H4 (cell line): ENCODE measurements around the gene PPFIBP1. TPM values are rescaled to one million over a fixed set of nuclear protein-coding genes. Genes with fewer than 3 reads are reported as not detected.

Source experiments
- DNase-seq: peaks from one replicate; pipeline ENCODE4 v3.0.0-alpha.2; 2015; ENCODE audit warnings: low spot score
- total RNA-seq: library from RNA; depleted of rRNA; stranded (reverse); fragments of >200 nt; shearing (Covaris generic); gene quantifications from 2 replicates; pipeline ENCODE4 v1.2.3, GENCODE V29; 2014

PPFIBP1 gene
- total RNA-seq, 1 experiment from 2014 or later = 15.4 TPM

DNA sequence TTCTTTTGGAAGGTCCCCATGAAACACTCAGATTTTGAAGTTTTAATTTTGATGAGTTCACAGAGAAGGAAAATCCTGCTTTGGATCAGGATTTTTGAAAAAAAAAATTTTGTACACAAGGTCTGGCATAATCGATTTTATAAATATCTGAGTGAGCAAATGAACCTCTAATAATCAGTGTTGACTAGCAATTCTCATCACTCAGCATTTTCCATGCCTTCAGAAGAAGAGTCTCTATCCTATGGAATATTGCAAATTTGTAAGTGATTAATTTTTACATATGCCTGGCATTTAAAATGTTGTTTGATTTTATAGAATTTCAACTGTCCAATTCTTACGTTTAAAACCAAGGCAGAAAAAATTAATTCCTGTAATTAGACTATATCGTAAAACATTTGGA is 141.7 kb downstream of the PPFIBP1 start:
- no peak for DNase-seq

- no peak for DNase-seq
Observed at GRCh38 chr12:27666510-27666909, 142.5 kb downstream of the PPFIBP1 start.

- peak; percentile 34 for DNase-seq
Observed at GRCh38 chr12:27667540-27667939, 143.5 kb downstream of the PPFIBP1 start.

- no peak for DNase-seq
Observed at GRCh38 chr12:27672051-27672450, 148.0 kb downstream of the PPFIBP1 start.

GRCh38 chr12:27672643-27673042 is 148.6 kb downstream of the PPFIBP1 start:
- no peak for DNase-seq

GRCh38 chr12:27673101-27673718 is 149.2 kb downstream of the PPFIBP1 start:
- no peak for DNase-seq

GRCh38 chr12:27674989-27675388 is 151.0 kb downstream of the PPFIBP1 start:
- DNase-seq = no peak

- no peak for DNase-seq
Observed at GRCh38 chr12:27680619-27681018, 156.6 kb downstream of the PPFIBP1 start.

GRCh38 chr12:27682534-27682933 is 158.5 kb downstream of the PPFIBP1 start:
- DNase-seq = no peak

DNA sequence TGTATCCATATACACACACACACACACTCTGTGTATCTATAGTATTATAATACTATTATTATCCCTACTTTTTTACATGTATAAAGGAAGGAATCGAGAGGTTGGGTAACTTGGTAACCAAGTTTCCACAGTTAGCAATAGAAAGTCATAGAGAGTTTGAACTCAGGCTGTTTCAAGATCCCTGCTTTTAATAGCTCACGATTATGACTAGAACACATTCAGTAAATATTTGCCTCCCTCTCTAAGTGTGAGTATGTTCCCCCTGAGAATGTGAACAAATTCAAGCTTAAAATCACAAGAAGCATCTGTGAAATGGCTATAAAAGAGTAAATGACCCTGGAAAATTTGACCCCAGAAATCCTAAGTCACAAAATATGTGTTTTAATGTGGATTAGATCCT is 161.3 kb downstream of the PPFIBP1 start:
- DNase-seq = no peak

GRCh38 chr12:27686147-27686546 is 162.1 kb downstream of the PPFIBP1 start:
- no peak for DNase-seq

DNA sequence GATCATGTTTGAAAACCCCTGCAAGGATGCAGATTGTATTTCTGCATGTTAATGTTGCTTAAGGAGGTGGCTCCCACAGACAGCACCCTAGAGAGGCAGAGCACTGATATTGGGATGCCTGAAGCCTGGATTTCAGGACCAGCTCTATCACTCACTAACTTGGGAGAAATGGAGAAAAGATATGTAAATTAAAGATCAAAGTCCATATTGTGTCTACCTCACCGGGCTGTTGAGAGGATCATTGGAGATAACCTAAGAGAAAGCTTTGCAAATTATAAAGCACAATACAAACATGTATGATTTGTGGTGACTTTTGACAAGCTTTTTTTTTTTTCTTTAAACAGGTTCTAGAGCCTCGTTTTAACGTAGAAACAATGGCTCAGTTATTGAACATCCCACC is 164.7 kb downstream of the PPFIBP1 start:
- no peak for DNase-seq

DNA sequence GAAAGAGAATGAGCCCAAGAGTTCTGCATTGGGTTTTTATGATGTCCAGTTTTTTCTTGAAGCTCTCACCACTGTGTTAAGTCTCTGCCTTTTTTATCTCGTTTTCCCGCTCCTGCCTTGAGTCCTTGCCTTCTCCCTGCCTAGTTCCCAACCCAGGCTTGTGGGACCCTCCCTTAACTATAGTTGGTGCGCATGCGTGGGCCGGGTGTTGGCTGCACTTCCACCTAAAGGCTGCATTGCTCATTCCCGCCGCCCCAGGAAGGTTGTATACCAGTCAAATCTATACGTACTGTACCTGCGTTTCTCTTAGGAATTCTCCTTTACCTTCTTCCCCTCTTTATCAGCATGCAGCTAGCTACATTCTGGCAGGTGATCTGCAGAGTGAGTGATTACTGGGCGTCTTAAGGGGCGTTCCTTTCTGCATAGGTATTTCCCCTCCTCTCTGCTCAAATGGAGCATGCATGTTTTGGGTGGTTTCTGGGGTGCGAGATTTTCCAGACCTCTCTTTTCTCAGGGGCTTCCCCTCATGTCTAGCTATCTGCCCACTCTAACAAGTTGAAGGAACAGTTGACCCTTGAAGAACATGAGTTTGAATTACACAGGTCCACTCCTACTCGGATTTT is 165.7 kb downstream of the PPFIBP1 start:
- no peak for DNase-seq

DNA sequence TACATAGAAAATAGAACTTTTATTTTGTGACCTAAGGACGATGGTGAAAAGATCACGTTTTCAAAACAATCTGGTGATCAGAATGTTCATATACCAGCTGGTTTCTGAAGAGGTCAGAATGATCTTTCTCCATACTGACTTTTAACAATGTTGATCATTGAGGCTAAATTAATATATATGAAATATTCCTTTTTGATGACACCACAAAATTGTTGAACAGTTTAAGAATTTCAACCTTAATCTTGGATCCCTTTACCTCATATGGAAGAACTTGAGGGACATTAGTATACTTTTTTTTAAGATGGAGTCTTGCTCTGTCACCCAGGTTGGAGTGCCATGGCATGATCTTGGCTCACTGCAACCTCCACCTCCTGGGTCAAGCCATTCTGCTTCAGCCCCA is 169.4 kb downstream of the PPFIBP1 start:
- no peak for DNase-seq

GRCh38 chr12:27695556-27696292 is 171.7 kb downstream of the PPFIBP1 start:
- no peak for DNase-seq

DNA sequence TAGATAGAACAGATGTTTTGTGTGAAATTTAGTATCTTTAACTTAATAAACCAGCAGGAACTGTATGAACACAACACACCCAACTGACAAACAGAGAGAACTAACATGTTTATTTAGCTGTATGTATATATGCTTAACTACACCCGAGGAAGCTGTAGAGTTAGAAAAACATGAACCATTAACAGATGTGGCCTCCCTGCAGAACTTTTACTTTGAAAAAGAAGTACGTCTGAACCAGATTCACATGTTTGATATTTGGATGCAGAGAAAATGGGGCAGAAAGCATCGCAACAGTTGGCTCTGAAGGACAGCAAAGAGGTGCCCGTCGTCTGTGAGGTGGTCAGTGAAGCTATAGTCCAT is 172.3 kb downstream of the PPFIBP1 start, which contains the start of gene REP15:
REP15 (plus strand) TSS at position 155 of the 360 bp plus-strand sequence; CDS start at position 271, 116 bp downstream.
- no peak for DNase-seq

DNA sequence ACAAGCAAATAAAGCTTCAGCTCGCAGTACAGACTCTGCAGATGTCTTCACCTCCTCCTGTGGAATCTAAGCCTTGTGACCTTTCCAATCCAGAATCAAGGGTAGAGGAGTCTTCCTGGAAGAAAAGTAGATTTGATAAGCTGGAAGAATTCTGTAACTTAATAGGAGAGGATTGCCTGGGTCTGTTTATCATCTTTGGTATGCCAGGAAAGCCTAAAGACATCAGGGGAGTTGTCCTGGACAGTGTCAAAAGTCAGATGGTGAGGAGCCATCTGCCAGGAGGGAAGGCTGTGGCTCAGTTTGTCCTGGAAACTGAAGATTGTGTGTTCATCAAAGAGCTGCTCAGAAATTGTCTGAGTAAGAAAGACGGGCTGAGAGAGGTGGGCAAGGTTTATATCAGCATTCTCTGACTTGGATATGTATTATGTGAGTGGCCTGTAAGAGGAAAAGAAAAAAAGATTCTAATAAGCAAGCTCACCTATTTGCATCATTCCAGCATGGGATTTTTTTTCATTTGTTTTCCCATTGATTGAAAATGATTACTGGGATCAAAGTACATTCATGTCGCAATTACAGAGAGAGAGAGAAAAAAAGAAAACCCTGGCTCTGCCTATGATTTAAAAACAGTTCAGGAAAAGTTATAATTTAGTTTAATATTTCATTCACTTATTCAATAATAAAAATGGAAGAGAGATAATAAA is 173.0 kb downstream of the PPFIBP1 start:
- no peak for DNase-seq

DNA sequence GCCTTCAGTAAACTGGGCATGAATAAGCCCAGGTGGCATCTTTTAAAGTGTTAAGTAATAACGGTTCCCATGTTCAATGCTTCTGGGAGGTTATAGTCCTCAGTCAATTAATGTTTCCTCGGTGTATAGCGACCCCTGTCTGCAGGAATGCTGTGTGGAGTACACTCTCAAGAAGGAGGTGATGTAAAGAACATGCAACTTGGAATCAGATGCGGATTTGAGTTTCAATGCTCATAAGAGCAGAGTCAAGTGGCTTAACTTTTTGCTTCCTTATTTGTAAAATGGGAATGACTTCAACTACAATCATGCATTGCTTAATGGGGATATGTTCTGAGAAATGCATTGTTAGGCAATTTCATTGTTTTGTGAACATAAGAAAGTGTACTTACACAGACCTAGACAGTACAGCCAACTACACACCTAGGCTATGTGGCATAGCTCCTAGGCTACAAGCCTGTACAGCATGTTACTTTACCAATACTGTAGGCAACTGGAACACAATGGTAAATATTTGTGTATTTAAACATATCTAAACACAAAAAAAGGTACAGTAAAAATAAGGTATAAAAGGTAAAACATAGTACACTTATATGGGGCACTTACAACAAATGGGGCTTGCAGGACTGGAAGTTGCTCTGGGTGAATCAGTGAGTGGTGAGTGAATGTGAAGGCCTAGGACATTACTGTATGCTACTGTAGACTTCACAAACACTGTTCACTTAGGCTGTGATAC is 179.9 kb downstream of the PPFIBP1 start:
- DNase-seq = peak; percentile 75

DNA sequence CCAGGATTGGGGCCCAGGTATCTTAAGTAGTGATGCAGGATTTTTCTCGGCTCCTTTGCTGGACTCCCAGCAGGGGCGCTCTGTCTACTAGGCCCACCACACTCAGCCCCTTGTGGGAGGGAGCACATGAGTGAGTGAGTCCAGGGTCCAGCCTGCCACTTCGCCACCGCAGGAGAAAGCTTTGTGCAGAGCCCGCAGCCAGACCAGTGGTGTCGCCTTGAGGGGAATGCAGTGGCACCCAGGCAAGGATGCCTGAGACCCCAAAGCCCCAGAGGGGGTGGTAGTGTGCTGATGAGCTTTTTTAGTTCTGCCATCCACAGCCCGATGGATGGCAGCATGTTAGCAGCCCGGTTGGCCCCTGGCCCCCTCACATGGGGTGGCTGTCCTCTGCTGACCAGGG is 181.3 kb downstream of the PPFIBP1 start:
- DNase-seq = no peak

DNA sequence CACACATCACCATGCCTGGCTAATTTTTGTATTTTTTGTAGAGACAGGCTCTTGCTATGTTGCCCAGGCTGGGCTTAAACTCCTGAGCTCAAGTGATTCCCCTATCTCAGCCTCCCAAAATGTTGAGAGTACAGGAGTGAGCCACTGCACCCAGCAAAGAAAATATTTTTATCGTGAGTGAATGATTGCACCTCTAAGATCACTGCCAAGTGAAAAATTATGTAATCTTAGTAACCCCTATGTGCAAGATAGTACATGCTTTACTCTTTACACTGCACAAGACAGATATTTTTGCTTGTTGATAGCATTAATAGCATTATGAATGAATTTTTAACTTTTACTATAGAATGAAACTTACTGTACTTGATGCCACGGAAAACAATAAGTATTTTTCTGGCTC is 183.2 kb downstream of the PPFIBP1 start:
- no peak for DNase-seq

DNA sequence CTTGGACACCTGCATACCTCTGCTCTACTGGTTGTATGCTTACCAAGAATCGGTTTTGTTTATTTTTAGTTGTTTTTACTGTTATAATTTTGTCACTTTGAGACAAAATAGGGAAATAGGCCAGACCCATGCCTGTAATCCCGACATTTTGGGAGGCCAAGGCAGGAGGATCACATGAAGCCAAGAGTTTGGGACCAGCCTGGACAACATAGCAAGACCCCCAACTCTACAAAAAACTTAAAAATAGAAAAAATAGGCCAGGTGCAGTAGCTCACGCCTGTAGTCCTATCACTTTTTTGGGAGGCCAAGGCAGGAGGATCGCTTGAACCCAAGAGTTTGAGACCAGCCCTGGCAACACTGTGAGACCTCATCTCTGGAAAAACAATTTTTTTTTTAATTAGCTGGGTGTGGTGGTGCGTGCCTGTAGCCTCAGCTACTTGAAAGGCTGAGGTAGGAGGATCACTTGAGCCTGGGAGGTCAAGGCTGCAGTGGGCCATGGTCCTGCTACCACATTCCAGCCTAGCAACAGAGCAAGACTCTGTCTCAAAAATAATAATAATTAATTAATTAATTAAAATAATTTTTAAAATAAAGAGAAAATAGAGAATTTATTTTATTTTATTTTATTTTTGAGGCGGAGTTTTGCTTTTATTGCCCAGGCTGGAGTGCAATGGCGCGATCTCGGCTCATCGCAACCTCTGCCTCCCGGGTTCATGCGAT is 185.4 kb downstream of the PPFIBP1 start:
- no peak for DNase-seq
